Measurements from ENCODE around the gene RALGAPA1.
"Not testable (repeated sequence)": the region's sequence is repeated elsewhere in the genome, so short reads cannot be mapped to it uniquely, and the experiment has no call there.

The RALGAPA1 gene

DNA sequence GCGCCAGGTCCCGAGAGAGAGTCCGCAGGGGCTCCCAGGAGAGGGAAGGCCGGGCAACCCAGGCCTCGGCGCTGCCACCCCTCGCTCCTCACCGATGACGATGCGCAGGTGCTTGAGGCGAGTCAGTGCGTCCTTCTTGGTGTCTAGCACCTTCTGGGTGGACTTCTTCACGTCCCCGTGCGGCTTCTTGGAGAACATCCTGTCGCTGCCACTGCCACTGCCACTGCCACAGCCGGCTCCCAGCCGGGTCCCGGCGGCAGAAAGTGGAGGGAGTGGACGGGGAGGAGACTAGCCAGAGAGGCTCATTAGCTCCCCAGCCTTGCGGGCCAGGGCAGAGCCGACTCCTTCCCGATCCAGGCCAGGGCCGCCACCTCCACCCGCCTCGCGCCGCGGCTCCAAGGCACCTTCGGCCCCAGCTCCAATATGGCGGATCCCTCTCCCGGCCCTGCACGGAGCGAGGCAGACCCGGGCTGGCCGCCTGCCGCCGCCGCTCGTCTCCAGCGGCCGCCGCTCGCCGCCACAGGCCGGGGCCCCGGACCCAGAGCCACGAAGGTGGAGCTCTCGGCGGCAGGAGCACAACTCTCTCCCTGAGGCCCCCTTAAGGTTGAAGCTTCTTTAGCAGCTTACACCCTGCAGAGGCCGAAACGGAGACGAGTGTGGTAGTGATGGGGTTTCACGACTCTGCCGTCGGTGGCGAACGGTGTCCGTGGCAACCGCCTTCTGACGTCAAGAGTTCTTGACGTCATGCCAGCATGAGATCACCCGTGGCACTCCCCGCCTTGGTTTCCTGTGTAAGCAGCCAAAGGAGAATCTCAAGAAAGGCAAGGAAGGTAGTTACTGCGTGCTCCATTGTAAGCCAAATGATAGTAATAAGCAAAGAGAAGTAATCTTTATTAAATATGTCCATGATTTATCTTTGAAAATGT lies at the start of gene RALGAPA1:
TSS of gene RALGAPA1 (minus strand) at position 658 of the 926 bp plus-strand sequence. CDS start at position 198, 460 bp downstream.
- peak; percentile 89 for DNase-seq

DNA sequence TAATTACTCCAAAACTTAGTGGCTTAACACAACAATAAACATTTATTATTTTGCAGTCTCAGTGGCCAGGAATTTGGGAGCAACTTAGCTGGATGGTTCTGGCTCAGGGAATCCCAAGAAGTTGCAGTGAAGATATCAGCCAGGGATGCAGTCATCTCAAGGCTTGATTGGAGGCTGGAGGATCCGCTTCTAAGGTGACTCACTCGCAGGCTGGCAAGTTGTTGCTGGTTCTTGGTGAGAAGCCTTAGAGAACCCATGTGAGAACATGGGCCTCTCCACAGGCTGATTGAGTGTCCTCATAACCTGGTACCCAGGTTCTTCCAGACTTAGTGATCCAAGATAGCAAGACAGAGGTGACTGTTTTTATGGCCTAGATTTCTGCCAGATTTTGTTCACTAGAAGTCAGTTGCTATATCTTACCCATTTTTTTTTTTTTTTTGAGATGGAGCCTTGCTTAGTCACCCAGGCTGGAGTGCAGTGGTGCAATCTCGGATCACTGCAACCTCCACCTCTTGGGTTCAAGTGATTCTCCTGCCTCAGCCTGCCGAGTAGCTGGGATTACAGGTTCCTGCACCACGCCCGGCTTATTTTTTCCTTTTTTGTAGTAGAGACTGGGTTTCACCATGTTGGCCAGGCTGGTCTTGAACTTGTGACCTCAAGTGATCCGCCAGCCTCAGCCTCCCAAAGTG lies 49.6 kb upstream of the RALGAPA1 start:
- DNase-seq, result no peak

GRCh38 chr14:35855876-35856481 lies 46.9 kb upstream of the RALGAPA1 start:
- no peak for DNase-seq

- DNase-seq, result no peak
These were observed 45.7 kb upstream of the RALGAPA1 start for GRCh38 chr14:35854696-35855270.

DNA sequence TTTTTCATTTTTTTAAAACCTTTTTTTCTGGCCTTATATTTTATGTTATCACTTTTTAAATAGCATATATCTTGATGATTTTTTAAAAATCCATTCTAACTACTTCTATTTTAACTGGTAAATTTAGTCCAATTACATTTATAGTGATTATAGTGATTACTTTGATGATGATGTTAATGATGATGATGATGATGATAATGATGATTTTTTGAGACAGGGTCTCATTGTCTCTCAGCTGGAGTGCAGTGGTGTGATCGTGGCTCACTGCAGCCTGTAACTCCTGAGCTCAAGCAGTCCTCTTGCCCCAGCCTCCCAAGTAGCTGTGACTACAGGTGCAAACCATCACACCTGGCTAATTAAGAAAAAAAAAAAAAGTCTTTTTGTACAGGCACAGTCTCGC lies 44.1 kb upstream of the RALGAPA1 start:
- DNase-seq, result no peak

DNA sequence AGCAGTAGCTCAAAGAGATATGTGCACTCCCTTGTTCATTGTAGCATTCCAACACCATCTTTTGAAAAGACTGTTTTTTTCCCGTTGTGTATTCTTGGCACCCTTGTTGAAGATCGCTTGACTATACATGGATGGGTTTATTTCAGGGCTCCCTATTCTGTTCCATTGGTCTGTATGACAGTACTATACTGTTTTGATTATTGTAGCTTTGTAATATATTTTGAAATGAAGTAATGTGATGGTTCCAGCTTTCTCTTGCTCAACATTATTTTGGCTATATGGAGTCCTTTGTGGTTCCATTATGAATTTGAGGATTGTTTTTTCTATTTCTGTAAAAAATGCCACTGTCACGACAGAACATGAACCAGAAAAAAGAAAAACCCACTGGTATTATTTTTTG lies 42.7 kb upstream of the RALGAPA1 start:
- DNase-seq, result no peak

DNA sequence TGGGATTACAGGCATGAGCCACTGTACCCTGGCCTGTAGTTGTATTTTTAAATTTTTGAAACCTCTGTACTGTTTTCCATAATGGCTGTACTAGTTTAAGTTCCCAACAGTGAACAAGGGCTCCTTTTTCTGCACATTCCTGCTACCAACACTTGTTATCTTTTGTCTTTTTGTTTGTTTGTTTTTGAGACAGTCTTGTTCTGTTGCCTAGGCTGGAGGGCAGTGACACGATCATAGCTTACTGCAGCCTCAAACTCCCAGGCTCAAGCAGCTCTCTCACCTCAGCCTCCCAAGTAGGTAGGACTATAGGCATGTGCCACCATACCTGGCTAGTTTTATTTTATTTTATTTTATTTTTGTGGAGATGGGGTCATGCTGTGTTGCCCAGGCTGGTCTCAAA lies 40.0 kb upstream of the RALGAPA1 start:
- DNase-seq, result no peak

DNA sequence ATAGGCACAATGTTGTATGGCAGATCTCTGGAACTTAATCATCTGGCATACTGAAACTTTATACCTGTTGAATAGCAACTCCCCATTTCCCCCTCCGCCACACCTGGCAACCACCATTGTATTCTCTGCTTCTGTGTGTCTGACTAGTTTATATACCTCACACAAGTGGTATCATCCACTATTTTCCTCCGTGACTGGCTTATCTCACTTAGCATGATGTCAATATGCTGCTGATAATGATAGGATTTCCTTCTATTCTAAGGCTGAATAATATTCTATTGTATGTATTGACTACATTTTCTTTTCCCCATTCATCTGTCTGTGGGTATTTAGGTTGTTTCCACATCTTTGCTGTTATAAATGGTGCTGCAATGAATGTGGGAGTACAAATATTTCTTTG lies 38.5 kb upstream of the RALGAPA1 start:
- no peak for DNase-seq

DNA sequence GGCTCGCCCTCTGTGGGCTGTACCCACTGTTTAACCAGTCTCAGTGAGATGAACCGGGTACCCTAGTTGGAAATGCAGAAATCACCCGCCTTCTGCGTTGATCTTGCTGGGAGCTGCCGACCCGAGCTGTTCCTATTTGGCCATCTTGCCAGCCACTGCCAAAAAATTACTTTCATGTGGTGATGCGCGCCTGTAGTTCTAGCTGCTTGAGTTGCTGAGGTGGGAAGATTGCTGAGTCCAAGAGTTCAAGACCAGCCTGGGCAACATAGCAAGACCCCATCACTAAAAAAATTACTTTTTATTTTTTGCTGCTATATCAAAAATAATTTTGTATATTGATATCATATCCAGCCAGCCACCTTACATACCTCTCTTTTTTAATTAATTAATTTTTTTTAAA lies 35.4 kb upstream of the RALGAPA1 start:
- DNase-seq, result no peak

GRCh38 chr14:35842245-35842644 lies 33.1 kb upstream of the RALGAPA1 start:
- not testable (repeated sequence) for DNase-seq

DNA sequence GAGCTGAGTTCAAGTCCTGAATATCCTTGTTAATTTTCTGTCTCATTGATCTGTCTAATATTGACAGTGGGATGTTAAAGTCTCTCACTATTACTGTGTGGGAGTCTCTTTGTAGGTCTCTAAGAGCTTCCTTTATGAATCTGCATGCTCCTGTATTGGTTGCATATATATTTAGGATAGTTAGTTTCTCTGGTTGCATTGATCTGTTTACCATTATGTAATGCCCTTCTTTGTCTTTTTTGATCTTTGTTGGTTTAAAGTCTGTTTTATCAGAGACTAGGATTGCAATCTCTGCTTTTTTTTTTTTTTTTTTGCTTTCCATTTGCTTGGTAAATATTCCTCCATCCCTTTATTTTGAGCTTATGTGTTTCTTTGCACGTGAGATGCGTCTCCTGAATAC lies 32.6 kb upstream of the RALGAPA1 start:
- DNase-seq, result not testable (repeated sequence)

DNA sequence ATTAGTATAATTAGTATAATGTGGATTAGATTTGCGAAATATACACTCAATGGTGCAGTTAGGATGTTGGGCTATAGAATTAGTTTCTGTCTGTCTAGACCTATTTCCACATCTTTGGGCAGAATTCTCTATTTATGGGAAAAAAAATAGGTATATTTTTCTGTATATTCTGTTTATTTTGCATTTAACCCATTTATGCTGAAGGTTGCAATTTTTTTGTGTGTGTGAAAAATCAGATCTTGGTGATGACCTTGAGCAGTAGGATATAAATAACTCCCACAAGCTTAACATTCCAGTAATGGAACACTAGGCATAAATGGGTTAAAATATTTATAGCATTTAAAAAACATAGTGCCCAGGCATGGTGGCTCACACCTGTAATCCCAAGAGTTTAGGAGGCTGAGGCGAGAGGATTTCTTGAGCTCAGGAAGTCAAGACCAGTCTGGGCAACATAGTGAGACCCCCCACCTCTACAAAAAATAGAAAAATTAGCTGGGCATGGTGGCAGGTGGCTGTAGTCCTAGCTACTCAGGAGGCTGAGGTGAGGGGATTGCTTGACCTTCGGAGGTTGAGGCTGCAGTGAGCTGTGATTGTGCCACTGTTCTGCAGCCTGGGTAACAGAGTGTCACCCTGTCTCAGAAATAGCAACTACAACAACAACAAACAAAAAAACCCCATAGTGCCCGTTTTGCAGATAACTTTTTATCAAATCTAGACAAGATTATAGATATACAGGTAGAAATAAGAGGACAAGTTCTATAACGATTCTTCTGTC lies 26.3 kb upstream of the RALGAPA1 start:
- no peak for DNase-seq

GRCh38 chr14:35829449-35829848 lies 20.4 kb upstream of the RALGAPA1 start:
- no peak for DNase-seq

DNA sequence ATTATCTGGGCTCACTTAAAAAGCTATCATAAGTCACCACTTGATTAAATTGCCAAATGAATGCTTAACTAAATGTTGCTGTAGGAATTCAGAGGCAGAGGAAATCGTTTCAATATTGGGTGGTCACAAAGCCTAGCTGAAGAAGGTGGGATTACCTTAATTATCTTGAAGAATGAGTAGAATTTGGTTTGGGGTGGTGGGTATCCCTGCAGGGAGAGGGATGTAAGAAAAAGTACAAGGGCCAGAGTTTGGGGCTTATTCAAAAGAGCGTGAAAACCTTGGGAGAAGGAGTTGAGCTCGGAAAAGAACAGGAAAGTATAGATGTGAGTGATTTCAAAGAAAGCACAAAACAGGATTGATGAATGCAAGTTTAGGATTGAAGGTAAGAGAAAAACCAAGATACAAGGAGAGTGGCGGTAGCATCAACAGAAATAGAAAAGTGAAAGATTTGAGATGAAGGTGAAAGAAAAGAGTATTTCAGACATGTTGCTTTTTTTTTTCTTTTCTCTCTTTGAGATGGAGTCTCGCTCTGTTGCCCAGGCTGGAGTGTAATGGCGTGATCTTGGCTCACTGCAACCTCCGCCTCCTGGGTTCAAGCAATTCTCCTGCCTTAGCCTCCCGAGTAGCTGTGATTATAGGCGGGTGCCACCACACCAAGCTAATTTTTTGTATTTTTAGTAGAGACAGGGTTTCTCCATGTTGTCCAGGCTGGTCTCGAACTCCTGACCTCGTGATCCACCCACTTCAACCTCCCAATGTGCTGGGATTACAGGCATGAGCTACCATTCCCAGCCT lies 18.8 kb upstream of the RALGAPA1 start:
- DNase-seq, result no peak

DNA sequence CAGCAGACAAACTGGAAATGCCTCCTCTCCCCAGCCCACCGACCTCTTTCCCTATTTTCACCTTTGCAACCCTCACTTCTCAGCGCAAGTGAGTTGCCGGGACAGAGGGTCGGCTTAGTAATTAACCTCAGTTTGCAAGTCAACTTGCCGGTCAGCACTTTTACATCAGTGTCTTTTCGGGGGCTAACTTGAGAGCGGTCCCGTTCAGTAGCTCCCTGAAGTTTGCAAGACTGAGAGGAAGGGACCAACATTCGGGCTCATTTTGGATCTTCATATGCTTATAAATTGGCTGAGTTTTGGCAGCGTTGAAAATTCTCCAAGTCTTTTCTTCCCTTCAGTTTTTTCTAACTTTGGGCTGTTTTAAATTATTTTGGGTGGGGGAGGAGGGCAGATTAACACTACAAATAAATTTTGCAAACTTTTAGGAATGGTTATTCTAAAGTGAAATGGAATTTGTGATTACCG lies 17.9 kb upstream of the RALGAPA1 start:
- DNase-seq, result no peak

DNA sequence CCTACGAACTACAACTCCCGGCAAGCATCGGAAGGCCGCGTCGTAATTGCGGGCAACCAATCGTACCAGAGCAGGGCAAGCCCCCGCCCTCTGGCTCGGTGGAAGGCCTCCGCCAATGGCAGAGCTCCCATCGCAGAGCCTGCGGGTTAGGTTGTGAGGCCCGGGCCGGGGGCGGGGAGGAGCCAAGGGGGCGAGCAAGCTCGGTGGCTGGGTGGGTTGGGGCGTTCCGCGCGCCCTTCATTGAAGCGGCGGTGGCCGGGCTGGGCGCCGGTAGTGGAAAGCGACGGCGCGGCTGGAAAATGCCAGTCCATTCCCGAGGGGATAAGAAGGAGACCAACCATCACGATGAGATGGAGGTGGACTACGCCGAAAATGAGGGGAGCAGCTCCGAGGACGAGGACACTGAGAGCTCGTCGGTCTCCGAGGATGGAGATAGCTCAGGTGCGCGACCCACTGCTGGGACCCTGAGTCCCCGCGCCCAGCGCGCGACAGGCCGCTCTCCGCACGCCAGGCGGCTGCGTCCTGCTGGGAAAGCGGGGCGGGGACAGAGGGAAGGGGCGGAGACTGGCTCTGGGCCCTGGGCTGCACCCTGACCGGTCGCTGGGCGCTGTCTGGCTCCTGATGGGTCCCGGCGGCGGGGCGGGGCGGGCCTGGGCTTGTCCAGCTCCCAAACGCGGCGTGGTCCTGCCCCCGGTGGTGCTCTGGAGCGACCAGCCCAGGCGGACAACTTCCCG lies 17.3 kb upstream of the RALGAPA1 start, which contains the start of gene BRMS1L:
TSS of gene BRMS1L (plus strand) at position 121 of the 734 bp plus-strand sequence. CDS start at position 300, 179 bp downstream.
- DNase-seq, result peak; percentile 95

GRCh38 chr14:35825968-35826217 lies 16.8 kb upstream of the RALGAPA1 start:
- no peak for DNase-seq

GRCh38 chr14:35824446-35825165 lies 15.5 kb upstream of the RALGAPA1 start:
- DNase-seq, result not testable (repeated sequence)

DNA sequence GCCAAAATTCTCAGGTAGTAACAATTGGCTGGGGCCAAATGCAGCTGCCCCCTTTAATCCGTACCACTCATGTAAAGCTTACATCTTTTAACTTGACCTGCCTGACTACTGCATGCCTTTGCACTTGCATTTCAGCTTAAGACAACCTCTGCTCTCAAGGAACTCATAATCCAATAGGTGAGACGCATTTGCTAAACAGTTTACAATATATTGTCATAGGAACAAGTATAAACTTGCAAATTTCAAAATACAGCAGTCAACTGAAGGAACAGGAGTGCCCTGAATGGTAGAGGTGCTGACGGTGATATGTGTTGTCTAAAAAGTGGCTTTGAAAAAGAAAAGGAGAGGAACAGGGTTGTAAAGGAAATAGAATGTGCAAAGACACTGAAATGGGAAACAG lies 13.4 kb upstream of the RALGAPA1 start:
- no peak for DNase-seq
